ENCODE measurements around the gene PTPRC.

Gene PTPRC

DNA sequence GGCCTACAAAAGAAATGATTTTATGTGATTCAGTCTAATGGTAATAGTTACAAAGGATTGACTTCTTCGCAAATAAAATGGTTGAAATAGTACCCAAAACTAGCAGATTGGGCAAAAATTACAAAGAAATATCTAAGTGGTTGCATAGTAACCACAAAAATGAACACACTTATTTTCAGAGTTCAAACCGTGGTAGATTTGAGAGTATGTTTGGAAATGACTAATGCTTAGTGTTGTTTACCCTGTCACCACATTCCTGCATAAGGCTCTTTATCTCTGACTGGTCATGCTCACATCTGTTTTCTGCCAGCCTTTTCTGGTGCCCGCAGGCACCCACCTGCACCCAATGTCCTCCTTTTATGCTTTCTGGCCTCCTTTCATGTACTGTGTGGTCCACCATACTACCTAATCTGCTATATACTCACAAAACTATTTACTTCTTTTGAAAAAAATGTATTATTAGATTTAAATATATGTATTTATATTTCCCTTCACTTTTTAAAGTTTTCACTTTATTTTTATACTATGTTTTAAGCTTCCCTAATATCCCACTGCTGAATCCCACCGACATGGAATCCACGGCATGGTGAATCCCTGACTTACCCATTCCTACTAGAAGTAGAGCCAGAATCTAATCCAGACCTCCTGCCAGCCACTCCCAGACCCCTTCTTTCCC, 30.3 kb downstream of the PTPRC start:
- TF ChIP-seq, protein P1, sequence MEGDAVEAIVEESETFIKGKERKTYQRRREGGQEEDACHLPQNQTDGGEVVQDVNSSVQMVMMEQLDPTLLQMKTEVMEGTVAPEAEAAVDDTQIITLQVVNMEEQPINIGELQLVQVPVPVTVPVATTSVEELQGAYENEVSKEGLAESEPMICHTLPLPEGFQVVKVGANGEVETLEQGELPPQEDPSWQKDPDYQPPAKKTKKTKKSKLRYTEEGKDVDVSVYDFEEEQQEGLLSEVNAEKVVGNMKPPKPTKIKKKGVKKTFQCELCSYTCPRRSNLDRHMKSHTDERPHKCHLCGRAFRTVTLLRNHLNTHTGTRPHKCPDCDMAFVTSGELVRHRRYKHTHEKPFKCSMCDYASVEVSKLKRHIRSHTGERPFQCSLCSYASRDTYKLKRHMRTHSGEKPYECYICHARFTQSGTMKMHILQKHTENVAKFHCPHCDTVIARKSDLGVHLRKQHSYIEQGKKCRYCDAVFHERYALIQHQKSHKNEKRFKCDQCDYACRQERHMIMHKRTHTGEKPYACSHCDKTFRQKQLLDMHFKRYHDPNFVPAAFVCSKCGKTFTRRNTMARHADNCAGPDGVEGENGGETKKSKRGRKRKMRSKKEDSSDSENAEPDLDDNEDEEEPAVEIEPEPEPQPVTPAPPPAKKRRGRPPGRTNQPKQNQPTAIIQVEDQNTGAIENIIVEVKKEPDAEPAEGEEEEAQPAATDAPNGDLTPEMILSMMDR (IDR thresholded peaks at IDR 0.05; ENCODE audit: insufficient read depth, low read depth, low read length, missing control alignments), result no peak
- DNase-seq (ENCODE audit: low read depth), result peak; percentile 83
- no peak overlapping the region for H3K4me3 ChIP-seq (ENCODE audit: low read depth, low read length)

DNA sequence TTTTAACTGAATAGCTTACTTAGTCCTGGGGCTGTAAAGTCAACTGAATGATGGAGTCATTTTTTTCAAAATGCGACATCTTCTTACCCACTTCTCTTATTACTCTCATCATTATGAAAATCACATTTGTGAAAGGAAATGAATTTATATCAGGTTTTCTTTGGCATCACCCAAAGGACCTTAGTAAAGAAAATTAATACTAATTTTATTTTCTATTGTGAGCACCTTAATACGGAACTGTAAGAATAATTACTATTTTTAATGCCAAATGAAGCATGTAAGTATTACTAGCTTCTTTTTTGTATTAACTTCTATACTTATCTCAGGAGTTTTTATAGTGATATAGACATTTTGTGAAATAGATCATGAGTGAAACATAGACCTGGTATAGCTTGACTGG, 30.9 kb downstream of the PTPRC start:
- DNase-seq (ENCODE audit: low read depth), result no peak
- H3K4me3 ChIP-seq (ENCODE audit: low read depth, low read length), result no peak overlapping the region
- TF ChIP-seq, protein P1 (IDR thresholded peaks at IDR 0.05; ENCODE audit: insufficient read depth, low read depth, low read length, missing control alignments), result no peak

DNA sequence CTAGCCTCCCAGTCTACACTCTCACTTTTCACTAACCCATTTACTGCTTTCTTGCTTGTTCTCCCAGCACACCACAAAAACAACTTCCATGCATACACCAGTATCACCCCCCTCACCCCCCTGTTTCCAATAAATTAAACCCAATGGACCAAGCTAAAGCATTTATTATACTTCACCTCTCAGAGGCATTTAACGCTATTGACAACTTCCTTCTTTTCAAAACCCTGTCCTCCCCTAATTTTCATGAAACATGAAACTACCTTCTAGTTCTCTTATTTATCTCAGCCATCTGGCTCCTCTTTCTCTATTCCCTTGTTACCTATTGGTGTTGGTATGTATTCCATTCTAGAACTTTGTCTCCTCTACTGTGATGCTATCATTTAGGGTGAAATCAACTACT, 32.3 kb downstream of the PTPRC start:
- TF ChIP-seq, protein P1 (IDR thresholded peaks at IDR 0.05; ENCODE audit: insufficient read depth, low read depth, low read length, missing control alignments), result no peak
- H3K4me3 ChIP-seq (ENCODE audit: low read depth, low read length), result no peak overlapping the region
- no peak for DNase-seq (ENCODE audit: low read depth)

DNA sequence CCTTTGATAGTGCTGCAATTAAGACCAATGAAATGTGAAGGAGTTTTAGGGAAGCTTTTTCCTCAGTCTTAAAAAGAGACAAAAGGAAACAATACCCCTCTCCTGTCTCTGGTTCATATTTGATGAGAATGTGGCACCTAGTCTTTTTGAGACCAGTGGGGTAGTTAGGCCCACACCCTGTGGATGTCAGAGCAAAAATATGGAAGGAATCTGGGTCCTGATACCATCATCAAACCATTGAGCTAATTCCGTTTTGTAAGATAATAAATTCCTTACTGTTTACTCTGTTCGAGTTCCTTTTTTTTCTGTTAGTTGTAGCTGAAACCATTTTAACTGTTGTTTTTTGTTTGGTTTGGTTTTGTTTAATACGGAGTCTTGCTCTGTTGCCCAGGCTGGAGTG, 33.3 kb downstream of the PTPRC start:
- TF ChIP-seq, protein P1 (IDR thresholded peaks at IDR 0.05; ENCODE audit: insufficient read depth, low read depth, low read length, missing control alignments), result no peak
- no peak for DNase-seq (ENCODE audit: low read depth)
- no peak overlapping the region for H3K4me3 ChIP-seq (ENCODE audit: low read depth, low read length)

DNA sequence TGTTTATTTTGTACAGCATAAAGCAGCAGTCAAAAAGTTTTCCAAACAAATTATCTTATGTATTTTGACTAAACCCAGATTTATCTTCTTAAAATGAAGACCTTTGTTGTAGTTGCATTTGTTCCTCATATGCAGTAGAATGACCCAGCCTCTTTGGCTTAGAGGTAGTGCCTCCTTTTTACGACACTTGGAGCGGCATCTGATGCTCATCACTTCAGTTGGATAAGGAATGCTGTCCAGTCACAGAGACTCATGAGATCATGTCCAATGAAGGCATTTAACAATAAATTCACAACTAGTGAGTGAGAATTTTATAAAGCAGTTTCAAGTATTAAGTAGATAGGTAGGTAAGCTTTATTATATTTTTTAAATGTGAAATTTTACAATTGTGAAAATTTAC, 35.2 kb downstream of the PTPRC start:
- DNase-seq (ENCODE audit: low read depth), result no peak
- no peak overlapping the region for H3K4me3 ChIP-seq (ENCODE audit: low read depth, low read length)
- TF ChIP-seq, protein P1 (IDR thresholded peaks at IDR 0.05; ENCODE audit: insufficient read depth, low read depth, low read length, missing control alignments), result no peak

DNA sequence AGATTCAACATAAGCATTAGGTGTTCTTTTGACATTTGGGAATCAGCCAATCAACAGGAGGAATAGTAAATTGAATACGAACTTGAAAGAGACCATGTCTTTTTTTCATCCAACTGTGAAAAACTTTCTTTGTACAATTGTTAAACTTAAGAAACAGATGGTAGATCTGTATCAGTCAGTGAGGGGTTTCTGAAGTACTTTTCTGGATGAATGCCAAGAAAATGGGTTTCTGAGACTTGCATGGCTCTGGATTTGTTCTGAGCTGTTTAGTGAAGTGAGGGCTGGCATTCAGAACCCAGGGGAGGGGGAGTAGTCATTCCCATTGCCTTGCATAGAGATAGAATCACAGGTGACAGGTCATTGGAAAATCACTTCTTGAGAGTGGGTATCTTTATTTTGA, 37.4 kb downstream of the PTPRC start:
- no peak for DNase-seq (ENCODE audit: low read depth)
- H3K4me3 ChIP-seq (ENCODE audit: low read depth, low read length), result no peak overlapping the region

More for the DNA sequence above, 37.4 kb downstream of the PTPRC start:
- TF ChIP-seq, protein P1 (IDR thresholded peaks at IDR 0.05; ENCODE audit: insufficient read depth, low read depth, low read length, missing control alignments), result no peak
